Inflammatory macrophage (primary cell): ENCODE data around the gene FAM72D.
A peak's percentile ranks its signal among the peaks of the same experiment; 100 is the strongest.
"Not testable (repeated sequence)": the region's sequence is repeated elsewhere in the genome, so short reads cannot be mapped to it uniquely, and the experiment has no call there.

Experiments used
- DNase-seq, 2 donors: peaks; one replicate each; pipeline ENCODE4 v3.0.0-alpha.2; 2020 to 2022

FAM72D gene

DNA sequence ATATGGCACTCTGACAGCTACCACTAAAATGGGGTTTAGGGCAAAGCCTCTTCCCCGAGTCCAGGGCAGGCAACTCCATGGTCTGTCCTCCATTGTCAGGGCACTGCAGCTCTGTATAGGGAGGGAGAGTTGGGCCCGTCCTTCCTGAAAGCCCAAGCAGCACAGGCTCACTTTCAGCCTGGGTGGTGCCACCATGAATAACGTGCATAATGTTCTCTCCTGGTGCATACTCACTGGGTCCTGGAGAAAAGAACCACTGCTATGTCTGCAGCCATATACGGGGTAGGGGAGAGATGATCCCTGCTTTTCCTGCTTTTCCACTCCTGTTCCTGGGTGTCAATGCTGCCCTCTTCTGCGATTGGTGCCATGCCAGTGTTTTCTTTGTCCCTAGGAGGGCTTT, 60.1 kb downstream of the FAM72D start:
- DNase-seq, result not testable (repeated sequence)

- peak; percentile 59 to 70 for DNase-seq
These were observed 61.3 kb downstream of the FAM72D start for GRCh38 chr1:145156891-145157610.

- DNase-seq, result not testable (repeated sequence)
These were observed 61.9 kb downstream of the FAM72D start for GRCh38 chr1:145157715-145158114.

DNA sequence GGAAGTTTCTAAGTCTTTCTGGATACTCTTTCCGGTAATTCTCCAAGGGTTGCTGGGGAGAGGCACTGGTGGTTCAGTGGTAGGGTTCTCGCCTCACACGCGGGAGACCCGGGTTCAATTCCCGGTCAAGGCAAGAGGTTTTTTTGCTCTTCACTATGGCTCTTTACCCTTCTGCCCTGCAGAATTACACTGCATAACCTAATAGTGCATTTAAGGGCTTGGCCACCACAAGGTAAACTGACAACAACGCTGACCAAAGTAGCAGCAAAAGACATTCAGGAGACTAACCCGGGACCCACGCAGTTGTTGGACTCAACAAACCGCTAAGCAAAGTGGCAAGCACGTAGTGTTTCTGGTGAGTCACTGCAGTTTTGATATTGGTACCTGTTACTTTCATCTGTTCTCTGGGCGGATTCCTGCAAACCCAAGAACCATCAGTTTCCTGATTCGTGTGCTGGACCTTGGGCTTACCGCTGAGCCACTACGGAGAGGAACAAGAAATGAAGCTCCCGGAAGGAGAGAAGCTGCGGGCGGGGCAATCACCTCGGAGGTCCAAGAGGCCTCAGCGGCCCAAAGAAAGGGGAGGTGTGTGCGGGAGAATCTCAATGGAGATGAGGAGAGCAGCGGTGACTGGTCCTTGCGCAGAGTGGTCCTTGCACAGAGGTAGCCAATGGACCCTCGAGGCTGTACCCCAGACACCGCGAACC, 65.4 kb downstream of the FAM72D start:
- not testable (repeated sequence) for DNase-seq
